ENCODE results near the gene CAMK2D. TPM values are rescaled to one million over a fixed set of nuclear protein-coding genes. Genes with fewer than 3 reads are reported as not detected.

Gene CAMK2D
- total RNA-seq, 1 experiment from 2014 or later, result 7.1 TPM

GRCh38 chr4:113763029-113763285 is 1.4 kb upstream of the CAMK2D start:
- H4K20me1 ChIP-seq (ENCODE audit: insufficient read depth), result no peaks in the 10 kb centered on the region
- ChIA-PET POLR2A (ENCODE audit: unreplicated experiment) (no interaction called here), CTCF (no interaction called here)

GRCh38 chr4:113762186-113763028 is 869 bp upstream of the CAMK2D start:
- TF ChIP-seq EZH2 (IDR thresholded peaks at IDR 0.05; ENCODE audit: low read depth) (no peak), CTCF (conservative IDR thresholded peaks at IDR 0.05) (no peak)
- Histone ChIP-seq H3F3A (ENCODE audit: insufficient read depth, low read depth) (peaks cover 5% of the 10 kb centered on the region; the same call in 1 of the 2 replicates), H3K4me2 (peak overlapping the region; percentile 87), H3K27ac (peak overlapping the region; percentile 91), H4K20me1 (ENCODE audit: insufficient read depth) (no peaks in the 10 kb centered on the region), H3K4me1 (replicated peaks; ENCODE audit: insufficient read depth) (peaks cover 17% of the 10 kb centered on the region), H3K27me3 (ENCODE audit: insufficient read depth, low read depth) (no peaks in the 10 kb centered on the region), H3K9me2 (ENCODE audit: insufficient read depth) (no peaks in the 10 kb centered on the region), H3K4me3 (peak overlapping the region; percentile 71), H2AFZ (peak overlapping the region; percentile 87), H3K79me2 (ENCODE audit: low read depth) (no peaks in the 10 kb centered on the region), H3K36me3 (ENCODE audit: low read depth) (no peaks in the 10 kb centered on the region), H3K9me3 (ENCODE audit: insufficient read depth, low read depth) (no peaks in the 10 kb centered on the region)
- ChIA-PET CTCF (no interaction called here), POLR2A (ENCODE audit: unreplicated experiment) (no interaction called here)
- BruUV-seq (replicated peaks), result TSS peak; percentile 69
- peak; percentile 90 for DNase-seq
- intact Hi-C loops (cut with micrococcal nuclease; ENCODE audit: unreplicated experiment), result loop anchor here (1.0 to 5.0 kb wide), 3 partner anchors 294 to 615 kb away; no protein-coding TSS in a partner anchor

More at GRCh38 chr4:113763029-113763285, 1.4 kb upstream of the CAMK2D start:
- Histone ChIP-seq H3K4me3 (peak overlapping the region; percentile 71; the same call in 1 of the 2 replicates), H3K4me2 (peak overlapping the region; percentile 87), H3F3A (ENCODE audit: insufficient read depth, low read depth) (peaks cover 5% of the 10 kb centered on the region; the same call in 1 of the 2 replicates), H2AFZ (peak overlapping the region; percentile 84), H3K27ac (peak overlapping the region; percentile 91), H3K4me1 (replicated peaks; ENCODE audit: insufficient read depth) (peaks cover 17% of the 10 kb centered on the region), H3K27me3 (ENCODE audit: insufficient read depth, low read depth) (no peaks in the 10 kb centered on the region), H3K79me2 (ENCODE audit: low read depth) (no peaks in the 10 kb centered on the region), H3K9me3 (ENCODE audit: insufficient read depth, low read depth) (no peaks in the 10 kb centered on the region), H3K36me3 (ENCODE audit: low read depth) (no peaks in the 10 kb centered on the region), H3K9me2 (ENCODE audit: insufficient read depth) (no peaks in the 10 kb centered on the region)
- intact Hi-C loops (cut with micrococcal nuclease; ENCODE audit: unreplicated experiment), result loop anchor here (2.0 to 5.0 kb wide), 2 partner anchors 294 to 614 kb away; no protein-coding TSS in a partner anchor
- DNase-seq, result no peak
- no peak for TF ChIP-seq CTCF (conservative IDR thresholded peaks at IDR 0.05)
- no peak for TF ChIP-seq EZH2 (IDR thresholded peaks at IDR 0.05; ENCODE audit: low read depth)
- BruUV-seq (replicated peaks), result TSS peak; percentile 87

- Histone ChIP-seq H3K27me3 (ENCODE audit: insufficient read depth, low read depth) (no peaks in the 10 kb centered on the region), H4K20me1 (ENCODE audit: insufficient read depth) (no peaks in the 10 kb centered on the region), H3F3A (ENCODE audit: insufficient read depth, low read depth) (peaks cover 5% of the 10 kb centered on the region; the same call in 1 of the 2 replicates), H3K9me2 (ENCODE audit: insufficient read depth) (no peaks in the 10 kb centered on the region), H2AFZ (peak overlapping the region; percentile 87), H3K4me1 (replicated peaks; ENCODE audit: insufficient read depth) (peaks cover 9% of the 10 kb centered on the region), H3K27ac (peak overlapping the region; percentile 91; the same call in 1 of the 2 replicates), H3K4me2 (peak overlapping the region; percentile 87), H3K36me3 (ENCODE audit: low read depth) (no peaks in the 10 kb centered on the region), H3K9me3 (ENCODE audit: insufficient read depth, low read depth) (no peaks in the 10 kb centered on the region), H3K79me2 (ENCODE audit: low read depth) (no peaks in the 10 kb centered on the region), H3K4me3 (peak overlapping the region; percentile 71)
- BruUV-seq (replicated peaks), result no TSS peak
- no peak for TF ChIP-seq CTCF (conservative IDR thresholded peaks at IDR 0.05)
- TF ChIP-seq EZH2 (IDR thresholded peaks at IDR 0.05; ENCODE audit: low read depth), result no peak
- ChIA-PET POLR2A (ENCODE audit: unreplicated experiment) (interaction anchor here (0.6 kb wide), 1 partner anchor 92 kb away, joined by 9 read pairs; no protein-coding TSS in a partner anchor), CTCF (interaction anchor here (0.6 kb wide), 2 partner anchors 160 to 208 kb away, joined by 3 to 6 read pairs; no protein-coding TSS in a partner anchor)
- DNase-seq, result peak in 1 of 2 experiments; percentile 50
- intact Hi-C loops (cut with micrococcal nuclease; ENCODE audit: unreplicated experiment), result loop anchor here (1.0 to 5.0 kb wide), 3 partner anchors 124 to 616 kb away; no protein-coding TSS in a partner anchor
These were observed 531 bp downstream of the CAMK2D start for GRCh38 chr4:113760795-113761619.

Data from PC-9 (cell line).